Adrenal gland (tissue), 12 donors: ENCODE measurements around the gene REXO1. TPM values are rescaled to one million over a fixed set of nuclear protein-coding genes. Genes with fewer than 3 reads are reported as not detected.

Experiments used
- DNase-seq, 7 donors: peaks; one replicate each; pipeline ENCODE4 v3.0.0-alpha.2; 2019 to 2020
- H3K27ac ChIP-seq, 5 donors: fragments of 200-600 bp; sonication (generic) in 4 of 5; 1 replicate in 3 of 5; 2 replicates in 2 of 5; pipeline versions ENCODE4 v1.5.1 to v1.8.0; 2016 to 2020; ENCODE audit warnings: mild to moderate bottlenecking in 1 of 5
- H3K27me3 ChIP-seq: fragments of 200-600 bp; 2 replicates; pipeline ENCODE4 v1.8.0; 2021
- H3K36me3 ChIP-seq, 2 donors: fragments of 200-600 bp; replicated peaks in 1 of 2; 1 replicate in 1 of 2; 2 replicates in 1 of 2; pipeline versions ENCODE4 v1.5.1 to v1.8.0; 2018 to 2022
- H3K4me1 ChIP-seq, 2 donors: fragments of 200-600 bp; replicated peaks in 1 of 2; 1 replicate in 1 of 2; 2 replicates in 1 of 2; pipeline versions ENCODE4 v1.5.1 to v1.8.0; 2018 to 2021
- H3K4me3 ChIP-seq, 4 donors: fragments of 200-600 bp; sonication (generic) in 3 of 4; one replicate each; pipeline ENCODE4 v1.5.1; 2016 to 2018
- H3K9me3 ChIP-seq, 3 donors: fragments of 200-600 bp; sonication (generic) in 1 of 3; replicated peaks in 1 of 3; 1 replicate in 2 of 3; 2 replicates in 1 of 3; pipeline versions ENCODE4 v1.5.1 to v1.8.0; 2016 to 2021
- POLR2A ChIP-seq, 2 donors: fragments of 450-650 bp; IDR thresholded peaks; one replicate each; pipeline ENCODE4 v1.6.1; 2017; ENCODE audit warnings: antibody characterized with exemption in 2 of 2, mild to moderate bottlenecking in 2 of 2, moderate library complexity in 1 of 2
- WGBS, 4 donors: extraction: QIAGEN DNeasy Blood & Tissue Kit in 2 of 4; methylation state at CpG; one replicate each; pipeline versions ENCODE4 v1.1.5 to v1.1.7; 2013 to 2017; 5-methylcytosine and 5-hydroxymethylcytosine counted together
- intact Hi-C, 2 donors: fragments of 100-400 bp; cut with DNase I; formaldehyde crosslinking; loops; one replicate each; pipeline versions ENCODE4 v1.14.1 to v1.15.0; 2022 to 2023
- polyA plus RNA-seq, 3 donors: library from polyadenylated mRNA; stranded (reverse); fragments of 200-250 nt in 2 of 3; fragments of 350-450 nt in 1 of 3; fragmentation: Illumina TruSeq in 1 of 3; extraction: RNeasy Lipid Tissue Mini Kit (QIAGEN cat#74804) in 1 of 3; gene quantifications; one replicate each; pipeline ENCODE4 v1.2.3, GENCODE V29; 2013 to 2014
- total RNA-seq, 9 donors: library from RNA; depleted of rRNA in 4 of 9; stranded (reverse); fragments of >200 nt in 4 of 9; fragments of 120-200 nt in 1 of 9; fragmentation: NEBNext Ultra II Directional in 1 of 9; extraction: Animal tissue kit (Norgen Biotek cat#: 25700) in 1 of 9; gene quantifications; one replicate each; pipeline versions ENCODE4 v1.1.0 to v1.2.4, GENCODE V29; 2013 to 2023
- TF ChIP-seq, protein P1 (sequence below), 6 experiments: fragments of 450-650 bp in 4 of 6; fragments of 200-600 bp in 2 of 6; sonication (generic) in 1 of 6; IDR thresholded peaks; 1 replicate in 5 of 6; 2 replicates in 1 of 6; pipeline versions ENCODE4 v1.5.1 to v1.8.0; 2016 to 2021; ENCODE audit warnings: antibody characterized with exemption in 6 of 6, mild to moderate bottlenecking in 2 of 6, moderate library complexity in 1 of 6
- donor health status: healthy with polysubstance abuse.
- donor health status: Bipolar disorder and iron deficiency.
- donor health status: DM: yes; HTN: yes; CAD: no.
- donor health status: DM: no; HTN: no; CAD: no.
- donor health status: DM: no; HTN: no; CAD: no.
- donor health status: DM: yes; HTN: yes; CAD: no.

REXO1 gene
- total and polyA plus RNA-seq, 12 donors, result 9.3 to 155 (median 44.5) TPM

DNA sequence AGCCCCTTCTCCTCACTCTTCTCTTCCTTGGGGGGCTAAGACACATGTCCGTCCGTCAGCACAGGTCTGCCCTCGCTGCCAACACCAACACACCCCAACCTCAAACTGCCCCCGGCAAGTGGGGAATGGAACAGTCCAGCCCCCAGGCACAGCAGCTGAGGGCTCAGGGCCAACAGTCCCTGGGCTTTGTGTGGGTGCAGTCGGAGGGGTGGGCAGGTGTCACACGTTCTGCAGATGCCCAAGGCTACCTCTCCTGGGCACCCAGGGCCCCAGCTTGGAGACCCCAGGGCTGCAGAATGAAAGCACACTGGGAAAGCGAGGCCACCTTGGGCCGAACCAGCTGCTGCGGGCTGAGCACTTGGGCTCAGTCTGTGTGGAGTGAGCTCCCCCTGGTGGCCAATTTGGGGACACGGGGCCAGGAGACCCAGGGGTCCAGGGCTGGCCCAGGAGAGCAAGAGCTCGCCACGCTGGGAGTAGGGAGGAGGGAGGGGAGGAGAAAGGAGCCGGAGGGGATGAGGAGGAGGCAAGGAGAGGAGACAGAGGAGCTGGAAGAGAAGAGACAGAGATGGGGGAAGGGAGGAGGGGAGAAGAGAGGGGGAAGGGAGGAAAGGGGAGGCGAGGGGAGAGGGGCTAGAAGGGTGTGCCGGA is 22.2 kb downstream of the REXO1 start:
- H3K4me3 ChIP-seq, result peak overlapping the region in 2 of 4 donors; percentile 10 to 45
- 16 to 21% (median 20%) methylated on average over 10 to 15 of the region's 15 CpGs for WGBS, 4 donors
- peak; percentile 87 to 94 (median 91) for DNase-seq
- H3K36me3 ChIP-seq, result peaks cover 0 to 50% of the 10 kb centered on the region in 2 donors
- H3K4me1 ChIP-seq, result peaks cover 32 to 45% of the 10 kb centered on the region in 2 donors
- H3K9me3 ChIP-seq, result no peaks in the 10 kb centered on the region
- H3K27ac ChIP-seq, result peak overlapping the region; percentile 67 to 94 (median 92)
- intact Hi-C loops, result no loop called here
- TF ChIP-seq, protein P1, sequence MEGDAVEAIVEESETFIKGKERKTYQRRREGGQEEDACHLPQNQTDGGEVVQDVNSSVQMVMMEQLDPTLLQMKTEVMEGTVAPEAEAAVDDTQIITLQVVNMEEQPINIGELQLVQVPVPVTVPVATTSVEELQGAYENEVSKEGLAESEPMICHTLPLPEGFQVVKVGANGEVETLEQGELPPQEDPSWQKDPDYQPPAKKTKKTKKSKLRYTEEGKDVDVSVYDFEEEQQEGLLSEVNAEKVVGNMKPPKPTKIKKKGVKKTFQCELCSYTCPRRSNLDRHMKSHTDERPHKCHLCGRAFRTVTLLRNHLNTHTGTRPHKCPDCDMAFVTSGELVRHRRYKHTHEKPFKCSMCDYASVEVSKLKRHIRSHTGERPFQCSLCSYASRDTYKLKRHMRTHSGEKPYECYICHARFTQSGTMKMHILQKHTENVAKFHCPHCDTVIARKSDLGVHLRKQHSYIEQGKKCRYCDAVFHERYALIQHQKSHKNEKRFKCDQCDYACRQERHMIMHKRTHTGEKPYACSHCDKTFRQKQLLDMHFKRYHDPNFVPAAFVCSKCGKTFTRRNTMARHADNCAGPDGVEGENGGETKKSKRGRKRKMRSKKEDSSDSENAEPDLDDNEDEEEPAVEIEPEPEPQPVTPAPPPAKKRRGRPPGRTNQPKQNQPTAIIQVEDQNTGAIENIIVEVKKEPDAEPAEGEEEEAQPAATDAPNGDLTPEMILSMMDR (IDR thresholded peaks at IDR 0.05), result peak; percentile 86 to 99 (median 96)
- TF ChIP-seq POLR2A (IDR thresholded peaks at IDR 0.05), result no peak
- H3K27me3 ChIP-seq, result no peaks in the 10 kb centered on the region

DNA sequence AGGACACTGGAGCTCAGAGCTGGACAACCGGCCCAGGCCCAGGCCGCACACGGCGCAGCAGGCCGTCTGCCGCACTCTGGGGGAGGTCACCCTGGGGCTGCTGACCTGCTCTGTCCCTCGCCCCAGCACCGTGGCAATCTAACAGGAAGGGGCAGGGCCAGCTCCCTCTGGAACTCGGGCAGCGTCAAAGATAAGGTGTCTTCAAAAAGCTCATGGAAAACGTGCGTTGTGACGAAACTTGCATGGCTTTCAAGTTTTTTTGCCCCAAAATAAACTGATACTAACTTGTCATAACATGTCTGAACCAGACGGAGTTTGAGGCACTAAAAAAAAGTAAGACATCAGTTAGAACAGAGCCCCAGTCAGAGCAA is 24.0 kb downstream of the REXO1 start:
- intact Hi-C loops, result no loop called here
- no peaks in the 10 kb centered on the region for H3K27me3 ChIP-seq
- peak in 6 of 7 donors; percentile 79 to 88 (median 84) for DNase-seq
- no peaks in the 10 kb centered on the region for H3K9me3 ChIP-seq
- TF ChIP-seq POLR2A (IDR thresholded peaks at IDR 0.05), result peak in 1 of 2 donors; percentile 74
- TF ChIP-seq, protein P1 (IDR thresholded peaks at IDR 0.05), result no peak
- WGBS, 4 donors, result 27 to 53% (median 40%) methylated on average over 8 to 14 of the region's 14 CpGs
- peaks cover 0 to 64% of the 10 kb centered on the region in 2 donors for H3K36me3 ChIP-seq
- peaks cover 32 to 45% of the 10 kb centered on the region in 2 donors for H3K4me1 ChIP-seq
- peak overlapping the region in 1 of 4 donors; percentile 7 for H3K4me3 ChIP-seq
- peak overlapping the region; percentile 39 to 79 (median 56) for H3K27ac ChIP-seq

DNA sequence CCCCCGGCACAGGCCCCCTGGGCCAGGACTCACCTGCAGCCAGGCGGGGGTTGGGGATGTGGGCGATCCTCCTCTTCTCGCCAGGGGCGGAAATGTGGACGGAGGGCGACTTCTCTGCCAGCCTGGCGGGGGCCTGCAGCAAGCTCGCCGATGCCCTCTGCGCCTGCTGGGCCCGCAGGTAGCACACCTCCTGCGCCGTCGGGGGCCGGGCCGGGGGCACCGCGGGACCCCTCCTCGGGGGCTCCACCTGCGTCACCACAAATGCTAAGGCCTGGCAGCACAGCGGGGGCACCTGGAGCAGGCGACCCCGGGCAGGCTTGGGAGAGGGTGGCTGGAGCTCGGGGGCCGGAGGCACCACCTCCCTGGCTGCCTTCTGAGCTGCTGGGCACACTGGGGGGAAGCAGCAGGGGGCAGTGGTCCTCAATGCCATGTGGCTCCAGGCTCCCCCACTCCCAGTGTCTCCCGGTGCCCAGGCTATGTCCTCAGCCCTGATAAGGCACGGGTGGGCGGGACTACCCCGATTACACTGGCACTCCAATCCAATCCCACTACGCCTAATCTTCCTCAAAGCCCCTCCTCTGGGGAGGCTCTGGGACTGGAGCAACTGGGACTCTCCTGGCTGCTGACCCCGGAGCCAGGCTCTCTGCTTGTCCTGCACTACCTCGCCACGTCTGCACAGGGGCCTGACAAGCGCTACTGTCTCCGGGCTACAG is 24.6 kb downstream of the REXO1 start:
- H3K27me3 ChIP-seq, result no peaks in the 10 kb centered on the region
- H3K9me3 ChIP-seq, result no peaks in the 10 kb centered on the region
- TF ChIP-seq, protein P1 (IDR thresholded peaks at IDR 0.05), result no peak
- TF ChIP-seq POLR2A (IDR thresholded peaks at IDR 0.05), result no peak
- WGBS, 4 donors, result 53 to 68% (median 65%) methylated on average over 6 to 36 of the region's 36 CpGs; no CpG with 5 or more reads in 1 of the 4 donors
- peak overlapping the region; percentile 39 to 79 (median 56) for H3K27ac ChIP-seq
- intact Hi-C loops, result no loop called here
- H3K36me3 ChIP-seq, result peaks cover 0 to 69% of the 10 kb centered on the region in 2 donors
- DNase-seq, result peak in 4 of 7 donors; percentile 70 to 81 (median 73)
- H3K4me3 ChIP-seq, result peak overlapping the region in 1 of 4 donors; percentile 7
- peaks cover 31 to 45% of the 10 kb centered on the region in 2 donors for H3K4me1 ChIP-seq

DNA sequence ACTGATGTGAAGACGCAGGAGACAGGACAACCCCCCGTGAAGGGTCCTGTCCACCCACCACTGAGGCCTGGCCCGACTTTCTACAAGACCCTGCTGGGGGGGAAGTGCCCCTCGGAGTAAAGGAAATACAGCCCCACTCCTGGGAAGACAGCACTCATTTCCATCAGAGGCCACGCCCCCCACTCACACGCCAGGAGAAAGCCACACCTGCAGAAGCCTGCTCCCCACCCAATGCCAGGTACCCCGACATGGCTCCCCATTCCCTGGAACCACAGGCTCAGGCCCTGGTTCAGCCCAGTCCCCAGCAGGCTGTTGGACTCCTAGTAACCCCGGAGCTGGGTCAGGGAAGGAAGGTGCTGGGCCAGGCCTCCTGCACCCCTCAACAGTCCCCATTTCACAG is 25.3 kb downstream of the REXO1 start:
- Histone ChIP-seq H3K27me3 (no peaks in the 10 kb centered on the region), H3K4me1 (peaks cover 27 to 39% of the 10 kb centered on the region in 2 donors), H3K4me3 (no peak overlapping the region), H3K9me3 (no peaks in the 10 kb centered on the region), H3K27ac (peak overlapping the region in 3 of 5 donors; percentile 3 to 79 (median 56)), H3K36me3 (peaks cover 0 to 76% of the 10 kb centered on the region in 2 donors)
- 59 to 65% (median 60%) methylated on average over 1 to 8 of the region's 8 CpGs for WGBS, 4 donors
- TF ChIP-seq, protein P1 (IDR thresholded peaks at IDR 0.05), result no peak
- no peak for TF ChIP-seq POLR2A (IDR thresholded peaks at IDR 0.05)
- intact Hi-C loops, result no loop called here
- DNase-seq, result no peak
